H1 (cell line): Measurements from ENCODE around the gene PSMG2. TPM values are rescaled to one million over a fixed set of nuclear protein-coding genes. Genes with fewer than 3 reads are reported as not detected.

Experiments used
- CTCF ChIA-PET: fragments of 300-600 bp; sonication (Branson Sonifier 250); formaldehyde crosslinking; loops from one replicate; lab custom pipeline; 2021; ENCODE audit not compliant: partially characterized antibody; lab: Charles Lee
- POLR2A ChIA-PET: fragments of 300-600 bp; sonication (Branson Sonifier 250); formaldehyde crosslinking; loops from one replicate; lab custom pipeline; 2021; ENCODE audit warnings: inconsistent platforms; ENCODE audit not compliant: partially characterized antibody; lab: Charles Lee
- DNase-seq, 2 experiments: peaks; one replicate each; pipeline versions ENCODE4 v3.0.0 to v3.0.0-alpha.2; 2010 to 2022; ENCODE audit warnings: low spot score in 2 of 2, low read depth in 1 of 2, mixed read lengths in 1 of 2
- FAIRE-seq: peaks from 2 replicates; lab custom pipeline; 2011; peaks lifted over from hg19 to GRCh38; lab: Jason Lieb, UNC
- H2AFZ ChIP-seq: 2 replicates; pipeline ENCODE4 v1.8.1; 2012; ENCODE audit warnings: low read length, inconsistent platforms
- H2AK5ac ChIP-seq: 2 replicates; pipeline ENCODE4 v1.6.1; 2013; ENCODE audit warnings: low read depth, low read length
- H2BK120ac ChIP-seq: replicated peaks from 2 replicates; pipeline ENCODE3; 2013; ENCODE audit warnings: low read depth, low read length, inconsistent platforms
- H2BK12ac ChIP-seq: 2 replicates; pipeline ENCODE4 v1.6.1; 2013; ENCODE audit warnings: low read depth, low read length
- H2BK15ac ChIP-seq: 2 replicates; pipeline ENCODE4 v1.6.1; 2013; ENCODE audit warnings: low read length
- H2BK20ac ChIP-seq: 2 replicates; pipeline ENCODE4 v1.6.1; 2013; ENCODE audit warnings: low read length
- H2BK5ac ChIP-seq: 2 replicates; pipeline ENCODE4 v1.6.1; 2013; ENCODE audit warnings: low read depth, low read length
- H3K14ac ChIP-seq: 2 replicates; pipeline ENCODE4 v1.6.1; 2013; ENCODE audit warnings: inconsistent platforms; ENCODE audit not compliant: insufficient read length
- H3K18ac ChIP-seq: 2 replicates; pipeline ENCODE4 v1.6.1; 2013; ENCODE audit warnings: low read length; ENCODE audit errors: extremely low read depth
- H3K23ac ChIP-seq: 2 replicates; pipeline ENCODE4 v1.6.1; 2013; ENCODE audit warnings: inconsistent platforms; ENCODE audit not compliant: insufficient read length
- H3K23me2 ChIP-seq: 2 replicates; pipeline ENCODE4 v1.6.1; 2013; ENCODE audit warnings: low read depth, low read length
- H3K27ac ChIP-seq: 2 replicates; pipeline ENCODE4 v1.6.1; 2011; ENCODE audit warnings: low read depth, low read length, inconsistent platforms
- H3K27me3 ChIP-seq, 4 experiments: replicated peaks in 1 of 4; 1 replicate in 1 of 4; 2 replicates in 3 of 4; pipeline versions ENCODE4 v1.6.1 to v1.8.1; 2011 to 2013; ENCODE audit warnings: low read length in 3 of 4, mild to moderate bottlenecking in 3 of 4, inconsistent platforms in 2 of 4, mixed read lengths in 2 of 4, moderate library complexity in 1 of 4; ENCODE audit not compliant: control insufficient read depth in 3 of 4, insufficient read depth in 3 of 4; ENCODE audit errors: extremely low read depth in 1 of 4
- H3K36me3 ChIP-seq, 4 experiments: 2 replicates each; pipeline versions ENCODE4 v1.6.1 to v1.8.1; 2011 to 2013; ENCODE audit warnings: mild to moderate bottlenecking in 4 of 4, low read length in 3 of 4, moderate library complexity in 2 of 4, control low read depth in 1 of 4, inconsistent platforms in 1 of 4; ENCODE audit not compliant: insufficient read depth in 4 of 4, control insufficient read depth in 2 of 4
- H3K4ac ChIP-seq: replicated peaks from 2 replicates; pipeline ENCODE3; 2013; ENCODE audit warnings: low read length, low read depth, mixed read lengths, inconsistent platforms; ENCODE audit not compliant: insufficient read length
- H3K4me1 ChIP-seq, 4 experiments: replicated peaks in 1 of 4; 1 replicate in 1 of 4; 2 replicates in 3 of 4; pipeline versions ENCODE4 v1.6.1 to v1.8.1; 2011 to 2013; ENCODE audit warnings: low read length in 3 of 4, inconsistent platforms in 2 of 4, mixed read lengths in 1 of 4; ENCODE audit not compliant: insufficient read depth in 4 of 4, control insufficient read depth in 3 of 4
- H3K4me2 ChIP-seq, 2 experiments: 2 replicates each; pipeline versions ENCODE4 v1.6.1 to v1.8.1; 2011 to 2013; ENCODE audit warnings: low read depth in 2 of 2, low read length in 2 of 2, control low read depth in 1 of 2, inconsistent platforms in 1 of 2, mild to moderate bottlenecking in 1 of 2; ENCODE audit not compliant: insufficient read depth in 1 of 2
- H3K4me3 ChIP-seq, 4 experiments: fragments of 200-600, 300-600 bp in 1 of 4; sonication (generic), shearing (Covaris generic), sonication (Bioruptor Twin) in 1 of 4; 2 replicates each; pipeline versions ENCODE4 v1.5.1 to v1.8.1; 2011 to 2016; ENCODE audit warnings: low read length in 4 of 4, low read depth in 3 of 4, control low read depth in 2 of 4, inconsistent platforms in 2 of 4, mild to moderate bottlenecking in 2 of 4, mixed read lengths in 1 of 4, moderate library complexity in 1 of 4; ENCODE audit not compliant: insufficient read depth in 2 of 4; ENCODE audit errors: extremely low read depth in 1 of 4
- H3K56ac ChIP-seq: replicated peaks from 2 replicates; pipeline ENCODE3; 2013; ENCODE audit warnings: low read depth, mild to moderate bottlenecking, mixed read lengths, low read length, inconsistent platforms; ENCODE audit not compliant: insufficient read length
- H3K79me1 ChIP-seq: 2 replicates; pipeline ENCODE4 v1.6.1; 2013; ENCODE audit warnings: low read depth, low read length, control low read depth
- H3K79me2 ChIP-seq, 2 experiments: 2 replicates each; pipeline versions ENCODE4 v1.6.1 to v1.8.1; 2012 to 2013; ENCODE audit warnings: low read length in 2 of 2, mild to moderate bottlenecking in 2 of 2, inconsistent platforms in 1 of 2; ENCODE audit not compliant: insufficient read depth in 2 of 2, control insufficient read depth in 1 of 2
- H3K9ac ChIP-seq, 4 experiments: replicated peaks in 1 of 4; 1 replicate in 1 of 4; 2 replicates in 3 of 4; pipeline versions ENCODE4 v1.6.1 to v1.8.1; 2011 to 2013; ENCODE audit warnings: low read depth in 3 of 4, low read length in 3 of 4, control low read depth in 2 of 4, mild to moderate bottlenecking in 2 of 4, moderate library complexity in 2 of 4, inconsistent platforms in 1 of 4; ENCODE audit errors: extremely low read depth in 1 of 4
- H3K9me3 ChIP-seq, 2 experiments: 2 replicates each; pipeline versions ENCODE4 v1.6.1 to v1.8.1; 2012 to 2013; ENCODE audit warnings: mild to moderate bottlenecking in 2 of 2, moderate library complexity in 2 of 2, control low read depth in 1 of 2, inconsistent platforms in 1 of 2, low read depth in 1 of 2, low read length in 1 of 2, mixed read lengths in 1 of 2; ENCODE audit not compliant: insufficient read depth in 2 of 2
- H4K20me1 ChIP-seq, 2 experiments: replicated peaks in 1 of 2; 2 replicates each; pipeline versions ENCODE3 to v1.8.1; 2011 to 2013; ENCODE audit warnings: inconsistent platforms in 2 of 2, low read length in 2 of 2, mild to moderate bottlenecking in 1 of 2; ENCODE audit not compliant: insufficient read depth in 2 of 2, control insufficient read depth in 1 of 2
- H4K5ac ChIP-seq: 2 replicates; pipeline ENCODE4 v1.6.1; 2013; ENCODE audit warnings: low read length, low read depth, mixed read lengths, inconsistent platforms; ENCODE audit not compliant: insufficient read length
- H4K8ac ChIP-seq: 2 replicates; pipeline ENCODE4 v1.8.0; 2013; ENCODE audit warnings: mild to moderate bottlenecking, moderate library complexity, low read length, inconsistent platforms; ENCODE audit not compliant: insufficient read depth; ENCODE audit errors: extremely low read depth
- H4K91ac ChIP-seq: replicated peaks from 2 replicates; pipeline ENCODE3; 2013; ENCODE audit warnings: low read length, mixed read lengths, inconsistent platforms; ENCODE audit not compliant: insufficient read length
- EGR1 ChIP-seq: IDR thresholded peaks from 2 replicates; pipeline ENCODE4 v1.6.1; 2011; ENCODE audit warnings: low read depth, low read length, borderline replicate concordance
- KDM4A ChIP-seq: IDR thresholded peaks from one replicate; pipeline ENCODE4 v1.7.1; 2012; ENCODE audit warnings: low read depth, mild to moderate bottlenecking, moderate library complexity, low read length, inconsistent platforms; ENCODE audit not compliant: severe bottlenecking
- MAFK ChIP-seq: IDR thresholded peaks from 2 replicates; pipeline ENCODE4 v1.6.1; 2012; ENCODE audit warnings: low read depth, mild to moderate bottlenecking, improper control_type of control experiment, low read length
- NANOG ChIP-seq: IDR thresholded peaks from 2 replicates; pipeline ENCODE4 v1.6.1; 2011; ENCODE audit warnings: low read length, low read depth, mild to moderate bottlenecking, inconsistent platforms; ENCODE audit not compliant: insufficient read depth, poor library complexity, severe bottlenecking
- RBBP5 ChIP-seq: IDR thresholded peaks from 2 replicates; pipeline ENCODE4 v1.7.1; 2012; ENCODE audit warnings: low read depth, mild to moderate bottlenecking, inconsistent platforms, low read length, moderate library complexity, borderline replicate concordance
- SP1 ChIP-seq: IDR thresholded peaks from 2 replicates; pipeline ENCODE4 v1.6.1; 2011; ENCODE audit warnings: low read depth, low read length
- TAF7 ChIP-seq: optimal IDR thresholded peaks from 2 replicates; pipeline ENCODE3; 2011; ENCODE audit warnings: low read depth, mild to moderate bottlenecking, inconsistent platforms, low read length, moderate library complexity, borderline replicate concordance
- USF2 ChIP-seq: IDR thresholded peaks from 2 replicates; pipeline ENCODE4 v1.6.1; 2011; ENCODE audit warnings: low read length, improper control_type of control experiment
- WGBS, 2 experiments: shearing (Covaris generic) in 1 of 2; methylation state at CpG; one replicate each; pipeline versions ENCODE4 v1.1.6 to v1.1.7; 2013 to 2015; ENCODE audit warnings: low lambda C conversion rate in 2 of 2, mixed read lengths in 2 of 2, inconsistent platforms in 1 of 2, low coverage in 1 of 2, missing lambda C conversion rate in 1 of 2; ENCODE audit not compliant: insufficient replicate concordance in 2 of 2, insufficient coverage in 1 of 2, insufficient read length in 1 of 2; ENCODE audit errors: extremely low coverage in 1 of 2, missing lambda C conversion rate in 1 of 2; 5-methylcytosine and 5-hydroxymethylcytosine counted together
- polyA plus RNA-seq, 7 experiments: library from polyadenylated mRNA; depleted of rRNA in 3 of 7; stranded (reverse) in 5 of 7; unstranded in 2 of 7; fragments of >200 nt in 5 of 7; fragments of 200-250 nt in 2 of 7; gene quantifications; 1 replicate in 5 of 7; 2 replicates in 1 of 7; 4 replicates in 1 of 7; pipeline versions ENCODE4 v1.2.1 to v1.2.3, GENCODE V29; 2011 to 2013; ENCODE audit warnings: missing spikeins in 2 of 7, mixed read lengths in 2 of 7
- total RNA-seq: library from RNA; stranded (reverse); fragmentation: NEBNext Ultra II Directional; extraction: Animal tissue kit (Norgen Biotek cat#: 25700); gene quantifications from 2 replicates; pipeline ENCODE4 v1.2.1, GENCODE V29; 2021
- TF ChIP-seq, protein P1 (sequence below): IDR thresholded peaks from 2 replicates; pipeline ENCODE4 v1.6.1; 2012; ENCODE audit warnings: low read length, inconsistent platforms

The PSMG2 gene
- total and polyA plus RNA-seq, 2 of the 8 experiments (the other 6 are each of a cell fraction or from before 2014, with no cell fraction given): 52.9 to 79.3 TPM

- Histone ChIP-seq H3K23ac (no peak overlapping the region), H4K5ac (no peak overlapping the region), H3K36me3 (no peaks in the 10 kb centered on the region), H4K91ac (no peak overlapping the region), H3K4me1 (peaks cover 0 to 6% (median 4%) of the 10 kb centered on the region in 4 experiments; a peak in 4 of 7 replicates), H2BK15ac (no peak overlapping the region), H3K27me3 (no peaks in the 10 kb centered on the region), H3K23me2 (no peaks in the 10 kb centered on the region), H3K4me3 (no peak overlapping the region), H2BK120ac (no peak overlapping the region), H3K9ac (no peak overlapping the region), H4K20me1 (no peaks in the 10 kb centered on the region), H2BK12ac (no peak overlapping the region), H3K18ac (no peak overlapping the region), H3K4me2 (no peak overlapping the region), H3K27ac (no peak overlapping the region), H2BK5ac (no peak overlapping the region), H3K9me3 (no peaks in the 10 kb centered on the region), H2AK5ac (no peak overlapping the region), H3K4ac (no peak overlapping the region), H4K8ac (no peak overlapping the region), H3K56ac (no peak overlapping the region), H3K14ac (no peak overlapping the region), H3K79me1 (no peaks in the 10 kb centered on the region), H2BK20ac (no peak overlapping the region), H2AFZ (no peak overlapping the region), H3K79me2 (no peaks in the 10 kb centered on the region)
- TF ChIP-seq, protein P1, sequence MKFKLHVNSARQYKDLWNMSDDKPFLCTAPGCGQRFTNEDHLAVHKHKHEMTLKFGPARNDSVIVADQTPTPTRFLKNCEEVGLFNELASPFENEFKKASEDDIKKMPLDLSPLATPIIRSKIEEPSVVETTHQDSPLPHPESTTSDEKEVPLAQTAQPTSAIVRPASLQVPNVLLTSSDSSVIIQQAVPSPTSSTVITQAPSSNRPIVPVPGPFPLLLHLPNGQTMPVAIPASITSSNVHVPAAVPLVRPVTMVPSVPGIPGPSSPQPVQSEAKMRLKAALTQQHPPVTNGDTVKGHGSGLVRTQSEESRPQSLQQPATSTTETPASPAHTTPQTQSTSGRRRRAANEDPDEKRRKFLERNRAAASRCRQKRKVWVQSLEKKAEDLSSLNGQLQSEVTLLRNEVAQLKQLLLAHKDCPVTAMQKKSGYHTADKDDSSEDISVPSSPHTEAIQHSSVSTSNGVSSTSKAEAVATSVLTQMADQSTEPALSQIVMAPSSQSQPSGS: no peak
- no peak for TF ChIP-seq KDM4A
- no peak for TF ChIP-seq SP1
- TF ChIP-seq USF2: no peak
- TF ChIP-seq MAFK: no peak
- no peak for TF ChIP-seq NANOG
- TF ChIP-seq EGR1: no peak
- TF ChIP-seq TAF7: no peak
- no peak for TF ChIP-seq RBBP5
- no peak for DNase-seq
- POLR2A ChIA-PET: interaction anchor here (0.7 to 1.6 kb wide), 3 partner anchors 11 to 179 kb away, joined by 3 read pairs; partner anchors contain the start of gene SEH1L
- FAIRE-seq: no peak
- CTCF ChIA-PET: interaction anchor here (0.9 to 2.6 kb wide), 6 partner anchors 14 to 165 kb away, joined by 3 to 7 read pairs (median 3); no protein-coding TSS in a partner anchor
- WGBS, 2 experiments: 79% methylated on average over 3 of the region's 3 CpGs; no CpG with 5 or more reads in 1 of the 2 experiments
Measured at GRCh38 chr18:12769136-12769535, 66.3 kb downstream of the PSMG2 start.
